ENCODE measurements around the gene CCR8. TPM values are rescaled to one million over a fixed set of nuclear protein-coding genes. Genes with fewer than 3 reads are reported as not detected.

The CCR8 gene
- total RNA-seq, 1 experiment from 2014 or later = not detected

DNA sequence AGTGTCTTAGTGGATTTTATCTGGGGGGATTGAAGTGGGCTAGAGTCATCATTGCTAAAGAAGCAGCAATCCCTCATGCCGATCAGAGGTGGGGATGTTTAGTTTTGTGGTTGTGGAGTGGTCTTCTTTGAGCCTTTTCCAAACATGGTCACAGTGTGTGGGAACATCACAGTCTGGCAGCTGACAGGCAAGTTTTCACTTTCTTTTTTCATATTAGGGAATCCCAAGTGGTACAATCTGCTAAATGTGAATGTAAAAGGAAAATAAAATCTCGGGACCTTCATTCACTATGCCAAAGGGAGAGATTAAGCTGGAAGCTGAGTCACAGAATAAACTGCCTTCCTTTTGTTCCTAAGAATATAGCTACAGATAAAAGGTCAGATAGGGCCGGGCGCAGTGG, 39.3 kb upstream of the CCR8 start:
- Histone ChIP-seq H3K27ac (ENCODE audit: low read depth, low read length) (no peak overlapping the region), H3K4me1 (ENCODE audit: control insufficient read depth in 1 of 2, insufficient read depth in 2 of 2, low read length in 2 of 2) (peaks cover 0 to 7% of the 10 kb centered on the region in 2 experiments; a peak in 1 of 4 replicates), H4K20me1 (ENCODE audit: insufficient read depth) (no peaks in the 10 kb centered on the region), H2AFZ (ENCODE audit: low read depth, low read length, poor library complexity, severe bottlenecking) (no peak overlapping the region), H3K9me3 (ENCODE audit: control insufficient read depth in 1 of 2, insufficient read depth in 1 of 2, low read depth in 1 of 2, low read length in 2 of 2) (no peaks in the 10 kb centered on the region), H3K4me3 (replicated peaks in 1 of 2; ENCODE audit: low read depth in 1 of 2, low read length in 2 of 2) (no peak overlapping the region), H3K27me3 (ENCODE audit: insufficient read depth, low read length) (no peaks in the 10 kb centered on the region), H3K4me2 (ENCODE audit: low read length) (no peak overlapping the region), H3K9ac (ENCODE audit: low read length) (no peak overlapping the region), H3K9me2 (ENCODE audit: insufficient read depth) (no peaks in the 10 kb centered on the region), H3K36me3 (ENCODE audit: control insufficient read depth in 1 of 2, insufficient read depth in 2 of 2, low read length in 2 of 2) (no peaks in the 10 kb centered on the region), H3K79me2 (ENCODE audit: insufficient read depth, low read length) (no peaks in the 10 kb centered on the region)
- POLR2A ChIA-PET = no interaction called here
- CTCF ChIA-PET = interaction anchor here (1.8 to 8.2 kb wide), 3 partner anchors 99 to 182 kb away, joined by 6 to 184 read pairs (median 112); partner anchors contain the start of genes GORASP1, TTC21A and XIRP1
- TF ChIP-seq JUND (IDR thresholded peaks at IDR 0.05) = no peak
- TF ChIP-seq, protein P1, sequence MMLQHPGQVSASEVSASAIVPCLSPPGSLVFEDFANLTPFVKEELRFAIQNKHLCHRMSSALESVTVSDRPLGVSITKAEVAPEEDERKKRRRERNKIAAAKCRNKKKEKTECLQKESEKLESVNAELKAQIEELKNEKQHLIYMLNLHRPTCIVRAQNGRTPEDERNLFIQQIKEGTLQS (IDR thresholded peaks at IDR 0.05) = no peak
- TF ChIP-seq EZH2phosphoT487 (IDR thresholded peaks at IDR 0.05; ENCODE audit: borderline replicate concordance) = no peak
- TF ChIP-seq ZNF274 (IDR thresholded peaks at IDR 0.05; ENCODE audit: low read depth, low read length) = no peak
- no peak for TF ChIP-seq CEBPB (IDR thresholded peaks at IDR 0.05; ENCODE audit: low read depth)
- no peak for TF ChIP-seq POLR2A (IDR thresholded peaks at IDR 0.05; ENCODE audit: borderline replicate concordance, extremely low read depth, insufficient read depth, insufficient read length)
- TF ChIP-seq, protein P2, sequence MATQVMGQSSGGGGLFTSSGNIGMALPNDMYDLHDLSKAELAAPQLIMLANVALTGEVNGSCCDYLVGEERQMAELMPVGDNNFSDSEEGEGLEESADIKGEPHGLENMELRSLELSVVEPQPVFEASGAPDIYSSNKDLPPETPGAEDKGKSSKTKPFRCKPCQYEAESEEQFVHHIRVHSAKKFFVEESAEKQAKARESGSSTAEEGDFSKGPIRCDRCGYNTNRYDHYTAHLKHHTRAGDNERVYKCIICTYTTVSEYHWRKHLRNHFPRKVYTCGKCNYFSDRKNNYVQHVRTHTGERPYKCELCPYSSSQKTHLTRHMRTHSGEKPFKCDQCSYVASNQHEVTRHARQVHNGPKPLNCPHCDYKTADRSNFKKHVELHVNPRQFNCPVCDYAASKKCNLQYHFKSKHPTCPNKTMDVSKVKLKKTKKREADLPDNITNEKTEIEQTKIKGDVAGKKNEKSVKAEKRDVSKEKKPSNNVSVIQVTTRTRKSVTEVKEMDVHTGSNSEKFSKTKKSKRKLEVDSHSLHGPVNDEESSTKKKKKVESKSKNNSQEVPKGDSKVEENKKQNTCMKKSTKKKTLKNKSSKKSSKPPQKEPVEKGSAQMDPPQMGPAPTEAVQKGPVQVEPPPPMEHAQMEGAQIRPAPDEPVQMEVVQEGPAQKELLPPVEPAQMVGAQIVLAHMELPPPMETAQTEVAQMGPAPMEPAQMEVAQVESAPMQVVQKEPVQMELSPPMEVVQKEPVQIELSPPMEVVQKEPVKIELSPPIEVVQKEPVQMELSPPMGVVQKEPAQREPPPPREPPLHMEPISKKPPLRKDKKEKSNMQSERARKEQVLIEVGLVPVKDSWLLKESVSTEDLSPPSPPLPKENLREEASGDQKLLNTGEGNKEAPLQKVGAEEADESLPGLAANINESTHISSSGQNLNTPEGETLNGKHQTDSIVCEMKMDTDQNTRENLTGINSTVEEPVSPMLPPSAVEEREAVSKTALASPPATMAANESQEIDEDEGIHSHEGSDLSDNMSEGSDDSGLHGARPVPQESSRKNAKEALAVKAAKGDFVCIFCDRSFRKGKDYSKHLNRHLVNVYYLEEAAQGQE (IDR thresholded peaks at IDR 0.05; ENCODE audit: low read depth) = no peak
- TF ChIP-seq EGR1 (IDR thresholded peaks at IDR 0.05; ENCODE audit: low read depth) = no peak
- no peak for TF ChIP-seq RAD21 (IDR thresholded peaks at IDR 0.05; ENCODE audit: low read depth)
- no peak for TF ChIP-seq CBX3 (IDR thresholded peaks at IDR 0.05; ENCODE audit: low read depth)
- no peak for TF ChIP-seq SRF (IDR thresholded peaks at IDR 0.05; ENCODE audit: low read depth)
- no peak for TF ChIP-seq FOSL1 (IDR thresholded peaks at IDR 0.05; ENCODE audit: low read depth)
- TF ChIP-seq, protein P3, sequence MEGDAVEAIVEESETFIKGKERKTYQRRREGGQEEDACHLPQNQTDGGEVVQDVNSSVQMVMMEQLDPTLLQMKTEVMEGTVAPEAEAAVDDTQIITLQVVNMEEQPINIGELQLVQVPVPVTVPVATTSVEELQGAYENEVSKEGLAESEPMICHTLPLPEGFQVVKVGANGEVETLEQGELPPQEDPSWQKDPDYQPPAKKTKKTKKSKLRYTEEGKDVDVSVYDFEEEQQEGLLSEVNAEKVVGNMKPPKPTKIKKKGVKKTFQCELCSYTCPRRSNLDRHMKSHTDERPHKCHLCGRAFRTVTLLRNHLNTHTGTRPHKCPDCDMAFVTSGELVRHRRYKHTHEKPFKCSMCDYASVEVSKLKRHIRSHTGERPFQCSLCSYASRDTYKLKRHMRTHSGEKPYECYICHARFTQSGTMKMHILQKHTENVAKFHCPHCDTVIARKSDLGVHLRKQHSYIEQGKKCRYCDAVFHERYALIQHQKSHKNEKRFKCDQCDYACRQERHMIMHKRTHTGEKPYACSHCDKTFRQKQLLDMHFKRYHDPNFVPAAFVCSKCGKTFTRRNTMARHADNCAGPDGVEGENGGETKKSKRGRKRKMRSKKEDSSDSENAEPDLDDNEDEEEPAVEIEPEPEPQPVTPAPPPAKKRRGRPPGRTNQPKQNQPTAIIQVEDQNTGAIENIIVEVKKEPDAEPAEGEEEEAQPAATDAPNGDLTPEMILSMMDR (IDR thresholded peaks at IDR 0.05 in 2 of 3, conservative IDR thresholded peaks at IDR 0.05 in 1 of 3; ENCODE audit: borderline replicate concordance in 1 of 3, insufficient read depth in 1 of 3, low read depth in 2 of 3, low read length in 2 of 3) = no peak
- no peak for TF ChIP-seq SIN3A (IDR thresholded peaks at IDR 0.05; ENCODE audit: low read depth)
- no peak for TF ChIP-seq POLR2AphosphoS5 (IDR thresholded peaks at IDR 0.05; ENCODE audit: low read depth, low read length)
- no peak for TF ChIP-seq SP1 (IDR thresholded peaks at IDR 0.05; ENCODE audit: low read depth)
- TF ChIP-seq ZFX (IDR thresholded peaks at IDR 0.05) = no peak
- no peak for TF ChIP-seq EZH2 (IDR thresholded peaks at IDR 0.05)
- TF ChIP-seq ELF1 (IDR thresholded peaks at IDR 0.05; ENCODE audit: borderline replicate concordance, low read depth) = no peak
- TF ChIP-seq, protein P4, sequence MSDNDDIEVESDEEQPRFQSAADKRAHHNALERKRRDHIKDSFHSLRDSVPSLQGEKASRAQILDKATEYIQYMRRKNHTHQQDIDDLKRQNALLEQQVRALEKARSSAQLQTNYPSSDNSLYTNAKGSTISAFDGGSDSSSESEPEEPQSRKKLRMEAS (IDR thresholded peaks at IDR 0.05) = no peak
- BruUV-seq (replicated peaks) = no TSS peak
- intact Hi-C loops (cut with micrococcal nuclease) = loop anchor here (5.0 kb wide), 1 partner anchor 238 kb away; the partner anchor contains the start of genes SCN11A and WDR48
- DNase-seq (ENCODE audit: low read depth, low spot score) (no peak), ATAC-seq (no peak)
- RAD21 ChIA-PET (ENCODE audit: low non-redundant PET in 1 of 2, low total read pairs in 2 of 2, uncharacterized antibody in 2 of 2, unreplicated experiment in 2 of 2) = interaction anchor here in 1 of 2 experiments (1.1 kb wide), 1 partner anchor 165 kb away, joined by 5 read pairs; no protein-coding TSS in a partner anchor
